A673 (cell line): Measurements from ENCODE around the gene SDC1.

ENCODE experiments used
- EZH2 ChIP-seq: fragments of 200-600 bp; sonication (generic); IDR thresholded peaks from 2 replicates; pipeline ENCODE4 v1.6.1; 2017; ENCODE audit warnings: borderline replicate concordance, low read depth, mild to moderate bottlenecking, mixed read lengths, antibody characterized with exemption, low read length; ENCODE audit not compliant: poor library complexity, severe bottlenecking
- TF ChIP-seq, protein P1 (sequence below): fragments of 300-800, 200-600 bp; sonication (generic); conservative IDR thresholded peaks from 2 replicates; pipeline ENCODE4 v1.5.1; 2017; ENCODE audit warnings: low read depth, mild to moderate bottlenecking, antibody characterized with exemption, low read length, moderate library complexity, mixed read lengths

DNA sequence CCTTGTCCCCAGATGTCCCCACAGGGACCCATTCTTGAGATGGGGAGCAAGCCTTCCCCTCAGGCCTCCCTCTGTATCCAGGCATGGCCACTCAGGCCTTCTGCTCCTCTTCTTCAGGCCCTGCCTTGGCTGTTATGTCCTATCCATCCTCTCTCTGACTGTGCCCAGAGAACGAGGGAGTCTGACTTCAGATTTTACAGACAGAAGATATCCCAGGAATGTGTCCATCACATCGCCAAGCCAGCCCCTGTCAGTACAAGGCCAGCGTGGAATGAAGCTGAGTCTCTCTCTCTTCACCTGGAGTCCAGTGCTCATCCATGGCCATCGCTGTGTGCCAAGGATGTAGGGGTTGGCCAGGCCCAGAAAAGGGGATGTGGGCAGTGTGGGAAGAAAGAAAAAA lies 57.6 kb downstream of the SDC1 start:
- TF ChIP-seq, protein P1, sequence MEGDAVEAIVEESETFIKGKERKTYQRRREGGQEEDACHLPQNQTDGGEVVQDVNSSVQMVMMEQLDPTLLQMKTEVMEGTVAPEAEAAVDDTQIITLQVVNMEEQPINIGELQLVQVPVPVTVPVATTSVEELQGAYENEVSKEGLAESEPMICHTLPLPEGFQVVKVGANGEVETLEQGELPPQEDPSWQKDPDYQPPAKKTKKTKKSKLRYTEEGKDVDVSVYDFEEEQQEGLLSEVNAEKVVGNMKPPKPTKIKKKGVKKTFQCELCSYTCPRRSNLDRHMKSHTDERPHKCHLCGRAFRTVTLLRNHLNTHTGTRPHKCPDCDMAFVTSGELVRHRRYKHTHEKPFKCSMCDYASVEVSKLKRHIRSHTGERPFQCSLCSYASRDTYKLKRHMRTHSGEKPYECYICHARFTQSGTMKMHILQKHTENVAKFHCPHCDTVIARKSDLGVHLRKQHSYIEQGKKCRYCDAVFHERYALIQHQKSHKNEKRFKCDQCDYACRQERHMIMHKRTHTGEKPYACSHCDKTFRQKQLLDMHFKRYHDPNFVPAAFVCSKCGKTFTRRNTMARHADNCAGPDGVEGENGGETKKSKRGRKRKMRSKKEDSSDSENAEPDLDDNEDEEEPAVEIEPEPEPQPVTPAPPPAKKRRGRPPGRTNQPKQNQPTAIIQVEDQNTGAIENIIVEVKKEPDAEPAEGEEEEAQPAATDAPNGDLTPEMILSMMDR = no peak
- TF ChIP-seq EZH2 = no peak
